Embryonic facial prominence (tissue), 1 donor: ENCODE results near the gene BTG2.

ENCODE experiments used
- DNase-seq: peaks from one replicate; pipeline ENCODE4 v3.0.0-alpha.2; 2016; ENCODE audit errors: extremely low spot score

BTG2 gene

DNA sequence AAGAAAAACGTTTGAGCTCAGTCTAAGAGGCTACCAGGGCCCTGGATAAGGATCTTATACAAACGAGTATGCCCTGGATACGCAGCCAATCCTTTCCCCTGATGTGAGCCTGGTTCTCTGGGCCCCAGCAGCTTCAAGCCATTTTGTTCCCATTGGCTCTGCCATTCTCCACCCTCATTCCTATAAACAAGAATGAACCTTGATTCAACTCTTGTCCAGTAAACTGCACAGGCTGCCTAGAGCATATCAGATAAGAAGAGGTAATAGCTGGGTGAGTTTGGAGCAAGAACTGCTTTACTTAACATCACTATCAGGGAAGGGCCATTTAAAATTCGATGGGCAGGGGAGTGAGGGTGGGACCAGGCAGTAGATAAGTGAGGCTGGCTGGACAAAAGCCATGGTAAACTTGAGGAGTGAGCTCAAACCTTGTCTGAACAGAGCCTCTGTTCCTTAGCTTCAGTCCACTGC is 11.3 kb downstream of the BTG2 start:
- DNase-seq: no peak

DNA sequence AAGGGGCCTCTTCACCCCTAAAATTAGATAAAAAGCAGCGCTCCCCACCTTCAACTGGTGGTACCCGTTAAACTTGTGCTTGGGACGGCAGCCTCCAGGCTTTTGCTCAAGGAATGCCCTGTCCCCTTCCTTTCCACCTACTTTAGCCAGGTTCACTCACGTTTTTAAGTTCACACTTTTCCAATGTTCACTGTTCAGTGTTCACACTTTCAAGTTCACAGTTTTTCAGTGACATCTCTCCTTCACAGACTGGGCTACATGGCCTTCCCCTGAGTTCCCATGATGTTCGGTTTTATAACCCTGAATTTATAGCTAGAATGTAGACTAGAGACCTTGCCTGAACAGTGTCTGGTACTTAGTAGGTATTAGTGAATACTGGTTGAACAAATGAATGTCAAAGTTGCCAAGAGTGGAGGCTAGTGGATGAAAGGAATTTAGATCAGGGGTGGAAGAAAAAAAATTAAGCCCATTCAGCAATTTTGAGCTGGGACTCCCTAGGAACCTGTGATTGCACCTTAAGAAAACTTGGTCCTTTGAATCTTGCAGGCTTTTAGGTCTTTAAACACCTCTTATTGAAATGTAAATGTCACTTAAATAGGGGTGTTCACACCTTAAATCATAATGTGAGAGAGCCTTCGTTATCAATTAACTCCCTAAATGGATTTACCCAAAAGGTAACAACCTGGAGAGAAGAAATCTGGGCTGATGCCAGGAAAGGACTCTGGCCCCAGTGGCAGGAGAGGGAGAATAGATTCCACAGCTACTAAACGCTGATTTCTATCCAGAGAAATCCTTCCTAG is 12.3 kb downstream of the BTG2 start:
- no peak for DNase-seq

DNA sequence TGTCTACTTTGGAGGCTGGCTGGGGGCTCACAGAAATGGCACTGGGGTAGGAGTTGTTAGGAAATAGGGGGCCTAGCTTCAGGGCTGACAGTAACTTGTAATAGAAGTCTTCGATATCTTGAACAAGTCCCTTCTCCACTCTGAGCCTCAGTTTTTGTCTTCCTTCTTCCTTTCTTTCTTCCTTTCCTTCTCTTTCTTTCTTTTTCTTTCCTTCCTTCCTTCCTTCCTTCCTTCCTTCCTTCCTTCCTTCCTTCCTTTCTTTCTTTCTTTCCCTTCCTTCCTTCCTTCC is 12.9 kb downstream of the BTG2 start:
- no peak for DNase-seq

DNA sequence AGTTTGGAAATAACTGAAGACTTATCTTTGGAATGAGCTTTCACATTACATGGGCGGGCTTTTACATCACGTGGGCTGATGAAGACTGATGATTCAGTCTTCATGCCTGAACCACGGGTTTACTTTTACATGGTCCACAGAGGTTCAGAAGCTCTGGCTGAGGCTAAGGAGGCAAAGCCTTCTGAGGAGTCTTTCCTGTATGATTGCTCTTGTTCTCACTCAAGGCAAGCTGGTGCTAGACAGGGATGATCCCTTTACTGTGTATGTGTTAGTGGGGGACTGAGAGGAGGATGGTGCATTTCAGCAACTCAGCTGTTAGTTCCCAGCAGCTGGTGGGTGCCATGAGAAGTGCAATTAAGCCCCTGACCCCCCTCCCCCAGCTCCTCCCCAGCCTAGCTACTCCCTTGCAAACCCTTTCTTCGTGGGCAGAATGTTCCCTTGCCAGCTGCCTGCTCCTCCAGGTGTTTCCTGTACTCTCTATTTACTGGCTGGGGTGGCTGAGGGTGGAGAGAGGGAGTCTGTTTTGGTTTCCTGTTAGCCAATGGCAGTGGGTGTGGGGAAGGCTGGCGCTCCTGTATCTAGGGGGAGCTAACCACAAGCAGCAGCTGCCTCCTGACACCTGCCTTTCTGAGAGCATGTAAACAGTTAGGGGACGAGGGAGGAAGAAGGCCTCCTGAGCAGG is 15.4 kb downstream of the BTG2 start:
- DNase-seq: no peak

DNA sequence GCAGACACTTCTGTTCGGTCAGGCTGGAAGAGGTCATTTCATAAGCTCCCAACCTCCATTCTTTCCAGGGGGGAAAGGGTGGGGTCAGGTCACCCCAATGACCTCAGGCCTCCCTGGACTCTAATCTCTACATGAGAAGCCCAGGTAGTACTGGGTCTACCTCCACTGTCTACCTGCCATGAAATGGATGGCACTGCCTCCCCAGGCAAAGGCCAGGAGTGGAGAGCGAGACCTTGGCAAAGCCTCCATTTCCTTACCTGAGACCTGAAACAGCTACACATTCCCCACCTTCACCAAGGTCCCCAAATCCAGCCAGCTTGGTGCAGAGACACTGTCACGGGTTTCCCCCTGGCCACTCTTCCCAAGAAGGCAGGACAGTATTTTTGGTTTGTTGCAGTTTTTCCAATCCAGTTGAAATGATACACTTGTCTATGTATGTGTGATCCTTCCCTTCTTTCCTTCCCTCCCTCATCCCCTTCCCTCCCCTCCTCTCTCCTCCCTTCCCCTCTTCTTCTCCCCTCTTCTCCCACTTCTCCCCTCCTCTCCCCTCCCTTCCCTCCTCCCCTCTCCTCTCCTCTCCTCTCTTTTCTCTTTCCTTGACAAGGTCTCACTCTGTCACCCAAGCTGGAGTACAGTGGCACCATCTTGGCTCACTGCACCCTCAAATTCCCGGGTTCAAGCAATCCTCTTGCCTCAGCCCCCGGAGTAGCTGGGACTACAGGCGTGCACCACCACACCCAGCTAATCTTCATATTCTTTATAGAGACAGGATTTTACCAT is 16.1 kb downstream of the BTG2 start:
- DNase-seq: no peak

DNA sequence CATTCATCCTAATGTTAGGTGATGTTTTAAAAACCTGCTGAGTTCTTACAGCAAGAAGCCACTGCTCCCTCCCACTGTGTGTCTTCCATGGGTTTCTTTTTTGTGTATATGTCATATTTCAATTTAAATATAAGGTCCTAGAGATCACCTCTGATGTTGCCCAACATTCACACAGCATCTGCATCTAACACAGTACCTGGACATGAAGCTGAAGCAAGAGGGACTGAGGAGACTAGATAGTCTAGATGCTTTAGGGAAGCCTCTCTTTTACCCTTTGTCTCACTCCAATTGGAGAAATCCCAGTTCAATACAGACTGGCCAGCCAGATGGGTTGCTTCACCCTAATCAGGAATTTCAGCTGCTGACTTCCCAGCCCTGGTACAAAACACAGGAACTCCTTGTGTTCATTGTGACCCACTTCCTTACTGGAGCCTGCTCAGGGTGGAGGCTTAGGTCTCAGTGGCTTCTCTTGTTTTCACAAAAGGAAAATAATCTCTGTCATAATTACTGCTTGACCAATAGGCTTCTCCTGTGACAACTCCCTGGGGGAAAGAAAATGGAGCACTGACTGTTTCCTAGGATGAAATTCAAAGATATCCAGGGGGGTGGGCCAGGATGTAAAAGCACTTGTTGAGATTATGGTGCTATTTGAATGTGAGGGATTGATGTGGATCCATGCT is 17.3 kb downstream of the BTG2 start:
- no peak for DNase-seq

DNA sequence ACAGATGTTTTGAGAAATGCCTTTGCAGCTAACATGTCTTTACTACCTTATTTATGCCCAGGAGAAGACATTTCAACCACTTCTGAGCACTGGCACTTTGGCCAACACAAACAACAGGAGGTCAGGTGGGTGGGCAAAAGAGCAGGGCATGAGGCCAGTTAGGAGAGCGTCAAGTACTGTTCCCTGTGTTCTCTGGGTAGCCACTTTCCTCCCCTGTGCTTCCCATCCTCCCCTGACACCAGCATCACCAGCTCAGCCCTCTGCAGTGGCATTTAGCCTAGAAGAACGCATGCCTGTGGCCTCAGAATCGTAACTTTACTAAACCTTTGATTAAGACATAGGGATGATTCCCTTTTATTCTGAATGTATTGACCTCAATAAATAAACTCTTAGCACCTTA is 18.3 kb downstream of the BTG2 start:
- DNase-seq: no peak

DNA sequence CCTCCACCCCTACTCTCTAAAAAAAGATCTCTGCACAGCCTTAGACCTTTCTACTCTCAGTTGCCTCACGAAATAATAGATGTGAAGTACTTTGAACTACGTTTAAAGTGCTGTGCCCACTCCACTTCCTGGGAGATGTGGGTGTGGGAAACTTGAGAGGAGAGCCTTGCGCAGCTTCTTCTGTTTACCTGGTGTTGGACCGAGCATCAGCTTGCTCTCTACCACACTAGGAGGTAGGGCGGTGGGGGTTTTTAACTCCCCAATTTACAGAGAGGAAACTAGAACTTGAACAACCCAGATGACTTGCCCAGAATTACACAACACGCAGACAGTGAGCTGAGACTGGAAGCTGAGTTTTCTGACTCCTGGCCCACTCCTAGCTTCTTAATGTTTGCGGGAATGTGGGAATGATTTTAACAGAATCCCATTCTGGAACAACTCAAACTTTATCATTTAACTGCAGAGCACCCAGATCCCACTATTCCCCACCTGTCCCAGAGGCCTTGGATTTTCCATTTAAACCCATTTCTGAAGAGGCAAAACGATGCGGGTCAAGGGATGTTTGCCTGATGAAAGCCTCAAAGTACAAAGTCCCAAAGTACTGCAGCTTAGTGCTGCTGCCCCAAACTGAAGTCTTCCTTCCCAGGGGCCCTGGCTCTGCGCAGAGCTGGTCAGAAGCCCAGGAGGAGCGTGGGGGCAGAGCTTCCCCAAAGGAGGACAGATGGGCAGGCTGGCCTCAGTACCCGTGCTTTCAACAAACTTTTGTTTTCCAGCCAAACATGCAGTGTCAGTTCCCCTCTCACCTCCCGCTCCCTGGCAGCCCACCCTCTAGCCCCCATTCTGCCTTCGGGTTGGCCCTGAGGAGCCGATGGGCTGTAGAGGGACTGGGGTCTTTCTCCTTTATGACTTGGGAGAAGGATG is 19.0 kb downstream of the BTG2 start:
- no peak for DNase-seq

DNA sequence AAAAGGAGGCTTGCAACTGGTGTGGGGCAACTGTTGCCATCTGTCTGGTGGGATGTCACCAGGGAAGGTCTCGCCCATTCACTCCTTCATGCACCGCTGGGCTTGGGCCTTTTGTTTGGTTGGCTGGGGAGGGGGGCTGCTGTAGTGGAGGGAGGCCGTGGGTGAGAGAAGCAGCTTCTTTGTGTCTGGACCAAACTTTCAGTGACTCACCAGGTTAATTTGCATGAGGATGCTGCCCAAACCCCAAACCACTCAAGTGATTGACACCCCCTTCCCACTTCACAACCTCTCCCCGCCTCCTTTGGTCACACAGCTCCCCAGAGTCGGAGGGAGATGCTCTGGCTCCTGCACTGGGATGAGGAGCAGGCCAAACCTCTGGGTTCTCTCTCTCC is 19.7 kb downstream of the BTG2 start:
- no peak for DNase-seq

DNA sequence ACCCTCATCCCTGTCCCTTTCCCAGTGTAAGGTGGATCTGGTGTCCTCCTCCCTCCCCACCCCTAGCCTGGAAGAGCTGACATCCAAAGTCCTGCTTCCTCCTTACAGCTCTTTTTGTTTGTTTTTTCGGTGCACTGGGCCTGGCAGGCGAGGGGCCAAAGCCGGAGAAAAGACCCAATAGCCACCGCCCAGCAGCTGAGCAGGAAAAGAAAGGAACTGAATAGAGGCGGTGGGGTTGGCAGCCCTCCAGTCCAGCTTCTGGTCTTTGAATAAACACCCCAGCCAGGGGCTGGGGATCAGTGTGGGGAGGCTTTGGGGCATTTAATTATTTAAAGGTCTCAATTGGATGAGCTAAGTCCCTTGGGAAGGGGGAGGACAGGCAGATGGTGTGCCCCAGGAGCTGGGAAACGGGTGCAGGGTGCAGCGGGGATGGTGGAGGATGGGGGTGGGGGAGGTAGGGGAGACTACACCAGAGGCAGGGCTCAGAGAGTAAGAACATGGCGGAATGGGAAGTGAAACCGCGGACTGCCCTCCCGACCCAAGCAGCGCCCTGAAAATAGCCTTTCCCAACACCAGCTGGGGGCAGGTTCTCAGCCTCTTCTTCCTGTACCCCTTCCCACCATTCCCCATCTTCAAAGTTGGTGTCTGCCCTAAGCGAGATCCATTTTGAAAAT is 20.2 kb downstream of the BTG2 start:
- no peak for DNase-seq

DNA sequence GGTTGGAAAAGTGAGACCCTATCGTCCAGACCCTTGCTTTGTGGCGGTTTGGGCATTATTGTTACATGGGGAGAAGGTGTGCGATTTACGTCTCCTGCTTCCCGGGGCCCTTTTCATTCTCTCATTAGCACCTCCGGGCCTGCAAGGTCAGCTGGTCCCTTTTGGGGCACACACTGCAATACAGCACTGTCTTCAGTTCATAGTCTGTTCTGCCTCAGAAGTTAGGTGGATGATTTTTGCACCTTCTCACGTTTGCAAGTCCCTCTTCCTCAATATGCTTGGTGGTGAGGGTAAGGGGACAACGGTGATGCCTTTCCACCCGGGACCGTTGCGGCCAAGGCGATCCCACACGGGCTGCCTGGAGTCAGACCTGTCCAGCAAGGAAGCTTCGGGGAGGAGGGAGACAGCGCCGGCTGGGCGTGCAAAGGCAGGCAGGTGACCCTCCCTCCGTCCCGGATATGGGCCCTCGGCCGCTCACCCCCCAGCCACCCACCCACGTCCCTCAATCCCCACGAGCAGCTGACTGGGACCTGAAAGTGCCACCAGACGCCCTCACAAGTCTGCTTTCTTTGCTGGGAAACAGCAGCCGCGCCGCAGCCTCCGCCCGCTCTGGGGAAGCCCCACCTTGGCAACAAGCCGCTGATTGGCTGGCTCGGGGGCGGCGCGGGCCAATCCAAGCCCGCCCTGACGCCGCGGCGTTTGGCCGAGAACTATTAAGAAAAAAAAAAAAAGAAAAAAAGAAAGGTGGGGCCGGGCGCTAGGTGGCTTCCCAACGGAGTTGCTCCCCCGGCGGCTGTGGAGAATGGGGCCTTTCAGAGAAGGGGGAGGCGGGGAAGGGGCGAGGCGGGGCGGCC is 21.7 kb downstream of the BTG2 start:
- peak; percentile 79 for DNase-seq

DNA sequence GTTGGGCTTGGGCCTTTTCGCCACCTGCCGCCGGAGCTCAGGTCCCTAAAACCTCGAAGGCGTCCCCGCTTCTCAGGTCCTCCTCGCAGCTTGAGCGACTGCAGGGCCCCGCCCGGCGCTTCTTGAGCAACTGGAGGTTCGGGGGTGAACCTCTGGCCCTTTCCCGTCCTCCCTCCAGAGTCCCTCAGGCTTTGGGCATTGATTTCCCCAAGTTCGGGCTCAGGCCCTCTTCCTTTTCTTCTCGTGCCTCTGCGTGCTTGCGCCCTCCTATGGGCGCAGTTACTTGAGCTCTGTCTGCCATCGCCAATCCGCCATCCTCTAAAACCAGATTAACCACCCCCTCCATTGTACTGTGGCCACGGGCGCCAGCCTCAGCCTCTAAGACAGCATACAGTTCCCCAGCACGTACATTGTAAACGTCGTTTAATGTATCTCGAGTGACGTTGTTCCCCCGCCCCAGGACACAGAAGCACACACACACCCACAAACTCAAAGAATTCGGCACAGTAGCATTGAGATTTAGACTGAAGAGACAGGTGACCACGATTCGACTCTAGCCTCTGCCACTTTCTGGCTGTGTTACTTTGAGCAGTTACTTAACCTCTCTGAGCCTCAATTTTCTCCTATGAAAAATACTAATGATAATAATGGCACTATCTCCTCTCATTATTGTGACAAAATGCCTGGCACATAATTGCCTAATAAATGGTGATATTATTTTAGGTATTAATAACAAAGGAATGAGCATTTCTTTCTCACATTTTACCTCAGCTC is 22.6 kb downstream of the BTG2 start:
- DNase-seq: no peak

DNA sequence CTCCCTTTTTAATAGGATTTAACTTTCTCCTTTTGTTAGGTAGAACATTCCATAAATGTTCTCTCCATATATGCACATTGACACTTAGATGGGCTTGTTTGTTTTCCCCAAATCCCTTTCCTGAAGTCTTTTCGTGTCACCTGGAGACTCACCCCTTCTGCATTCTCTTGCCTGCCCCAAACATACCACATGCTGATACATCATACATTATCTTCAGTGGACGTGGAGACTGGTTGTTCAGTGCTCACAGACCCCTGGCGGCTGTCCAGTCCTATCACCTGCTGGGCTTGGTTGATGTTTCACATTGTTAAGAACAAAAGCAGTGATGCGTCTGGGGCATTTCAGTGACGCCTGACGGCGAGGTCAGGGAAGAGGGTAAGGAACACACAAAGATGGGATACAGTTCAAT is 23.4 kb downstream of the BTG2 start:
- DNase-seq: no peak

DNA sequence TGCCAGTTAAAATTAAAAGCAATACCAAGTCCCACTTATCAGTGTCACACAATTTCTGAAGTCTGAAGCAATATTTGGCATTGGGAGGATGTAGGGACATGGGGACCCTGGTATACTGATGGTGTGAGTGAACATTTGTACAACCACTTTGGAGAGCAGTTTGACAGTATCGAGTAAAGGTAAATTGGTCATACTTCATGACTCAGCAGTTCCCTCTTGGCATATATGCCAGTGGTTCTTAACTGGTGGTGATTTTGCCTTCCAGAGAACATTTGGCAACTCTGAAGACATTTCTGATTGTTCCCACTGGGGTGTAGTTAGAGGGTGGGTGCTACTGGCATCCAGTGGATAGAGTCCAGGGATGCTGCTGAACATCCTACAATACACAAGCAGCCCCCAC is 25.9 kb downstream of the BTG2 start:
- DNase-seq: no peak

DNA sequence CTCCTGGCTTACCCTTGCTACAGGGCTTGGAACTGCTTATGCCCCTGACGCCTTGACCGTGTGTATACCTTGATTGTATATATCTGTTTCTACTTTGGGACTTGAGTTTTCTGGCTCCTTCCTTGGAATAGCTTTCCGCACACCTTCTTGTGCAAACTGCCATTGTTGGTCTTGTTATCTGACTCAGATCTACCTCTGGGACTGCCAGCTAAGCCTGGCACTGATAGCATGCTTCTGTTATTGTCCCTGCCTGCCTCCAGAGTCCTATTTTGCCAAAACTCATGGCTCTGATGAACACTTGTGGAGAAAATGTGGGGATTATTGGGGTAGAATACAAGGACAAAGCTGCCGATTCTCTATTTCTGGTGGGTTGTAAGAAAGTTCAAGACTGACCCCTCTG is 30.2 kb downstream of the BTG2 start:
- no peak for DNase-seq

DNA sequence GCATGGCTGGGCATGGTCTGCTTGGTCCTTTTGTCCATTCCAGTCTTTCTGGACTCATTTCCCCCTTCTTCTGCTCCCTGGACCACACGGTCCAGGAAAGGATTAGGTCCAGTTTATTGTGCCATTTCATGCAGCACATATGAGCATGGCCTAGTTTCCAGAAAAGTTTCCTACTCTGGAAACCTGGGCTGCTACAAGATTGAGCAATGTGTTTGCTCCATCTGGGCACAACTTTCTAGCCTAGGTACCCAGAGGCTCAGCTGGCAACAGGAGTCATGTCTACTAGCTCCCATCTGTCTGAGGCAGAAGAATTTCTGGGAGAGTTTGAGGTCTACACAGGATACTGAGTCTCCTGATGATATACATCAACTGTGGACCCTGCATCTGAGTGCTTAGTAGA is 30.8 kb downstream of the BTG2 start:
- DNase-seq: no peak

DNA sequence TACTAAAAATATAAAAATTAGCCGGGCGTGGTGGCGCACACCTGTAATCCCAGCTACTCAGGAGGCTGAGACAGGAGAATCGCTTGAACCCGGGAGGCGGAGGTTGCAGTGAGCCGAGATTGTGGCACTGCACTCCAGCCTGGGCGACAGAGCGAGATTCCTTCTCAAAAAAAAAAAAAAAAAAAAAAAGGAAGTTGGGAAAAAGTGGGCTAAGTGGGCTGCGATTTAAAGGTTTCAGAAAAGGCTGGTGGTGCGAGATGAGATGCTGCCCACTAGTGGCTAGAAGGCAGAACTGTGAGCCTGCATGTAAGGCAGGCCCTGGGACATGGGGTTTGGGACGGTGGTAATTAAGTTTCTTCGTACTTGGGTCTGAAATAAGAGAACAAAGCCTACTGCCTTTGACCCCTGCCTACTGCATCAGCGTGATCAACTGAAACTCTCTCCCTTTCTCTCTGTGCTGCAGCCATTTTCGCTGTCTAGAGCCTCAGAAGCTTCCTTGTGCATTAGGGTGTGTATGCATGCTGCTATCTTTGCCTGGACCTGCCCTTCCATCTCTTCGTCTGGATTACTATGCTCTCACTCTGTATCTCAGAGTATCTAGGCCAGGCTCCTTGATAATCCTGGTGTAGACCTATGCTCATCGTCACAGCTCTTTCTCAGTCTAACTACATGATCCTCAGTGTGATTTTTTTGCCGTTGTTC is 33.2 kb downstream of the BTG2 start:
- DNase-seq: no peak

DNA sequence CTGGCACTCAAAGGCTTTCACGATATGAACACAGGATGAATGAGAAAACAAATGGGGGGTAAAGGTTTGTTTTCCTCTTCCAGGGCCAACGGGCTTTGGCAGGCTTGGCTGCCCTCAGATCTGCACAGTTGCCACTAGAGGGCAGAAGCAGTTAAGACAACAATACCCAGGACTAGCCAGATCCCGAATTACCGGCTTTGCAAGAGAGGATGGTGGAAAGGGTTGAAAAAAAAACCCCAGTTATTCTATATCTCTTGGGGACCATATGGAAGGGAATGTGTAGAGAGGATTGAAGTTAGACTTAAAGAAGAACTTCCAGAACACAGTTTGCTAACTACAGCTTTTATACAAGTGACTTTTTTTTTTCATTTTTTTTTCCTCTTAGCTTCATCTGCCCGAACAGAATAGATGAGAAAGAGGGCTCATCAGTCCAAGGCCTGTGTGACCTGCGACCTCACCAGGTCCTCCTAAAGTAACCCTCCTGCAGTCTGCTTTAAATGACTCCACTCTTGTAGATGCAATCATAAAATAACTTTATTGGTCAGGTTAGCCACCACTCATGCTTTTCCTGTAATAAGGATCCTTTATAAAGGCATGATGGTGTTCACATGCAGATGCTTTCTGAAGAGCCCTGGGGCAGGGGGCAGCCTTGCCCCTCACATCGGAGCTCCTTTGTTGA is 34.9 kb downstream of the BTG2 start:
- peak; percentile 90 for DNase-seq
